NOMO-1 (cell line): ENCODE measurements around the gene UNKL.

Experiments
- DNase-seq, 2 experiments: peaks; one replicate each; lab custom pipeline; 2025; ENCODE audit not compliant: unreplicated experiment in 2 of 2; lab: John Stamatoyannopoulos, UW

Gene UNKL

GRCh38 chr16:1407753-1408152, 6.8 kb downstream of the UNKL start:
- DNase-seq: no peak

DNA sequence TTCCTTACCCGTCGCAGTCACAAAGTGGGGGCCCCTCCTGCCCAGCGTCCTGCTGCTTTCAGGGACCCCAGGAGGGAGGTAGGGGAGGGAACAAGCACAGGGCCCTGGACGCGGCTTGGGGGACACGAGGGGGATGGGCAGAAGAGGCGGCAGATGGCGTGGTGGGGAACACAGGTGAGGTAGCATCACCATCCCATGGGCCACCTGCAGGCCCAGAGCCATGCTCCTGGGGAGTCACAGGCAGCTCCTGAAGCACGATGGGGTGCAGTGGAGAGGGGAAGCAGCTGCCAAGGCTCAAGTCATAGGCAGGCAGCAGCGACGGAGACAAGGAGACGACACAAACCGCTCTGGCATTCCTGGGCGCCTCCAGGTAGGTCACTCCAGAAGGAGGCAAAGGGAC, 10.8 kb downstream of the UNKL start:
- DNase-seq: no peak

DNA sequence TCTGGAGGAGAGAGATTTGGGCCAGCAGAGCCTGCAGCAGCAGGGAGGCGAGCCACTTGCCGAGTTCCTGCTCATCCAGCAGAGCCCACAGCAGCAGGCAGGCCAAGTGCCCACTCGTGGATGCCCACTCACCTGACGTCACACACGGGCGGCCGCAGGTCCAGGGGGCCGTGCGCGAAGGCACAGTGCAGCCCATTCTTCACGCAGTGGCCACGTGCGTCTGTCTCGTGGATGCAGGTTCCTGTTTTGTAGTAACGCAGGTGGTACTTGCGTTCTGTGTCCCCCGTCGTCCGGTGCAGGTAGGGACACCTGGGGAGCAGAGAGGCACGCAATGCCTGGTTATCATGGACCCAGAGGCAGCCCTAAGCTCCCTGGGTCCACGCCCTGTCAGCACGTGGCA, 11.5 kb downstream of the UNKL start:
- no peak for DNase-seq

DNA sequence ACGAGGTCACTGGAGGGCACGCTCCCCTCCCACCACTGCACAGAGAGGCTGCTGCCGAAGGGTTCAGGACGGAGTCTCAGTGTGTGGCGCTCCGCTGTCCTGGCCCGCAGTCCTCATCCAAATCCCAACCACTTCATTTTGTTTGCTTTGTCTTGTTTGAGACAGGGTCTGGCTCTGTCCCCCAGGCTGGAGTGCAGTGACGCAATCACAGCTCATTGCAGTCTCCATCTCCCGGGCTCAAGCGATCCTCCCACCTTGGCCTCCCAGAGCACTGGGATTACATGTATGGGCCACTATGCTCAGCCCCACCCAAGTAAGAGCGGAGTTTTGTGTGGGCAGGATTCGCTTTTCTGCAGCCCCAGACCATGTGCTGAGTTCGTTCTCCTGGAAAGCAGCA, 12.7 kb downstream of the UNKL start:
- no peak for DNase-seq

- no peak for DNase-seq
Observed at GRCh38 chr16:1401061-1401757, 13.3 kb downstream of the UNKL start.

GRCh38 chr16:1398826-1399581, 15.5 kb downstream of the UNKL start:
- DNase-seq: no peak

DNA sequence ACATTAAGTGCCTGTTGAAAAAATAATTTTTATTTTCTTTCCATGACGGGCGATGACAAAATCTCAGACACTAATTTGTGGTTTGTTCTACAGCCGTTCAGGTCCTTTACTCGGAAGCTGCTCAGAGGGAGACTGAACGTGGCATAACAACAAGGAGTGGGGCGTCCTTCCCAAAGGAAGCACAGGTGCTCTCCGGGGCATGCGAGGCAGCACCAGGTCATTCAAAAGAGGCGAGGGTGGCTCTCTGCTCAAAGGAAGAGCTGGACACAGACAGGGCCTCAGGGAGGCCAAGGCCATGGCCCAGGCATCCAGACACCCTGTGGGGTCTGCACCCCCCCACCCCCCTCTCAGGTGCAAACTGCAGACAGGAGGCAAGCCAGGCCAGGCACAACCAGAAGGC, 16.2 kb downstream of the UNKL start:
- no peak for DNase-seq

- no peak for DNase-seq
Observed at GRCh38 chr16:1397779-1398178, 16.7 kb downstream of the UNKL start.

DNA sequence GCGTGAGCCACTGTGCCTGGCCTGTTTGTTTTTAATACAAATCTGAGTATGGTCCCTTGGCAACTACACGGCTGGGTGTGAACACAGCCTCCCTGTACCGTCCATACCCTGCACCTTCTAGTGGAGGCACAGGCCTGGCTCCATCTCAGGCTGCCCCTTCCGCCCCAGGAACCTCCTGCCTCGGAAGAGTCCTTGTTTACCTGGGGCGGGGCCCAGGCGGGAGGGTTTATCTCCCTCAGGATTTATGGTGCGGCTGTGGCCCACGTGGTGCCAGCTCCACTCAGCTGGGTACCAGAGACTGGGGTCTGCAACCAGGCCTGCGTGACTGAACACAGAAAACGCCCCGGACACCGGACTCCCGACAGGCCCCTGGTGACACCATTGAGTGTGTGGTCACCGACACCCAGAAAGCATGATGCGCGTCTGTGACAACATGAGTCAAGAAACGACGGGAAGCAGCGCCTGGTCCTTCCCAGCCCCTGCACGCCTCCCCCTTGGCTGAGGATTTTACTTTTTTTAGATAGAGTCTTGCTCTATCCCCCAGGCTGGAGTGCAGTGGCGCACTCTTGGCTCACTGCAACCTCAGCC, 19.0 kb downstream of the UNKL start:
- no peak for DNase-seq

- DNase-seq: no peak
Observed at GRCh38 chr16:1394367-1394951, 20.0 kb downstream of the UNKL start.

DNA sequence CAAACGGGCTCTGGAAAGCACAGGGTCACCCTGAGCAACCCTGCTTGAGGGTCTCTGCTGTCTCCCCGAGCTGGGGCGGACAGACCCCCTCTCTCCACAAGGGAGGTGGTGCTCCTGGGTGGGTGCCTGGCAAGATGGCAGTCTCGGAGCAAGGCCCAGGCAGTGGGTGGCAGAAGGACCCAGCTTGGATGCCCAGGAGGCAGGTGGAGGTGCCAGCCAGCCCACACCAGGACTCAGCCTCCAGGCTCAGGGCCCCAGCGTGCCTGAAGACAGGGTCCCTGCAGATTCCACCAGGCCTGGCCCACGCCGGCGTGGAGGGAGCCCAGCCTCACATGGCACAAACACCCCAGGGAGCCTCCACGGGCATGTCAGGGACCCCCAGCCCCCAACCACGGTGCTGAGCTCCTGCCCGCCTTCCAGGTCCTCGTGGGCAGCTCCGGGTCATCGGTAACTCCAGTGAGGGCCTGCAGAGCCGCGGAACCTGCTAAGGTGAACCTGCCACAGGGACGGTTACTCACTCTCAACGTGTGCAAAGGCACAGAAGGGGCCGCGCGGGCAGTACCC, 20.8 kb downstream of the UNKL start:
- no peak for DNase-seq

DNA sequence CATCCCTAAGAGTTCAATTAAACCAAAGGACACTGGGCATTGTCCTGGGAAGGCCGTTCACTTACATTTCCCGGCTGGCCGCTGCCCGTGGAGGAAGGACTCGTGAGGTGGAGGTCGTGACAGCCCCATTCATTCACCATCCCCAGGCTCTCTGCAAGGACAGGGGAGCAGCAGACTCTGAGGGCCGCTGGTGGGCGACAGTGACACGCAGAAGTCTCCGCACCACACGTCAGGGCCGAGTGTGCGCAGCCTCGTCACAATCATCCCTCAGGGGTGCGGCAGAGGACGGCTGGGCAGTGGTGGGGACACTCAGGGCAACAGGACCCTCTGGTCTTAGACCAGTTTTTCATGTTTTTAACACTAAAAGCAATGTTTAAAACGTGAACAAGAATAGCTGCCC, 21.7 kb downstream of the UNKL start:
- no peak for DNase-seq

GRCh38 chr16:1390239-1390779, 24.2 kb downstream of the UNKL start:
- no peak for DNase-seq

- DNase-seq: no peak
Observed at GRCh38 chr16:1389762-1390161, 24.7 kb downstream of the UNKL start.

DNA sequence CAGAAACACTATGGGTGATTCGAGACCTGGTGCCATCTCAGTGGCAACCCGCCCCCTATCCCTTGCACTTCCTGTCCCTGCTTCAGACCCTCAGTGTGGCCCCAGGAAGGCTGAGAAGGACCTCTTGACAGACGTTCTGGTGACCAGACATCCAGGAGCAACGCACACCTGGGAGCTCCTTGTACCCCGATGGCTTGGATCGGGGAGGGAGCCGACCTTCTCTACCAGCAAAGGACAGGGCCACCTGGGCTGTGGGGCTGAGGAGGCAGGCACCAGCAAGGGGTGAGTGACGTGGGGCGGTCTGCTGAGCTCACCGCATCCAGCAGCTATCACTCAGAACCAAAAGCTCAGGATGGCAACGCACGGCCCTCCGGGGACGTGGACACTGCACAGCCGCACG, 27.2 kb downstream of the UNKL start:
- DNase-seq: no peak

DNA sequence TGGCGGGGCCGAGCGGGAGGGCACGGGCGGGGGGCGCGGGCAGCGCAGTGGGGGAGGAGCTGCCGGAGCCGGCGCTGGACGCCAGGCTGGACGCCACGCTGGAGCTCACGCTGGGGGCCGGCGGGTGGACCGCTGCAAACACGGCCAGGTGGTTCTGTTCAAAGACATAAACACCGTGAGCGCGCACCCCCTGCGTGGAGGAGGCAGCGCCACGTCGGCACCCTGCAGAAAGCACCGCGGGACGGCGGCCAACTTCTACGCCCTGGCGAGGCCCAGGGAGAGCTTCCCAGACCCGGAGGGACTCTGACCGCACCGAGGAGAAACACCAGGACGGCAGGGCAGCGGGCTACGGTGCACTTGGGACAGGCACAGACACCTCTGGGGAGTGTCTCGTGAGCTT, 29.3 kb downstream of the UNKL start:
- no peak for DNase-seq

DNA sequence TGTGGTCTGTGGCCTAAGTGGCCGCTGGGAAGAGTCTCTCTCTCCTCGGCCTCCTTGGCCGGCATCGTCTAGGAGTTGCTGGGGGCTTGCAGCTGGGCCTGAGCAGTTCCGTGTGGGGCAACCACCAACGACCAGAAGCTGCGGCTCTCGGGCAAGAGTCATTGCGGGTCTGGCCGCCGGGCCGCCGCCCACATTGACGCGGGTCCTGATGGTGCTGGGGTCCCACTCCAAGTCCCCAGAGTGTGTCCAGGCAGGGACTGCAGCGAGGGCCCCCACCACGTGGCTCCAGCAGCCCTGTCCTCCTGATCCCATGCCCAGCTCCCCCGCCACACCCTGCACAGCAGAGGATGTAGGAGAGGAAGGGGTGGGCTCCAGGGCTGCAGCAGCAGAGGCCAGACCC, 30.9 kb downstream of the UNKL start:
- DNase-seq: no peak

DNA sequence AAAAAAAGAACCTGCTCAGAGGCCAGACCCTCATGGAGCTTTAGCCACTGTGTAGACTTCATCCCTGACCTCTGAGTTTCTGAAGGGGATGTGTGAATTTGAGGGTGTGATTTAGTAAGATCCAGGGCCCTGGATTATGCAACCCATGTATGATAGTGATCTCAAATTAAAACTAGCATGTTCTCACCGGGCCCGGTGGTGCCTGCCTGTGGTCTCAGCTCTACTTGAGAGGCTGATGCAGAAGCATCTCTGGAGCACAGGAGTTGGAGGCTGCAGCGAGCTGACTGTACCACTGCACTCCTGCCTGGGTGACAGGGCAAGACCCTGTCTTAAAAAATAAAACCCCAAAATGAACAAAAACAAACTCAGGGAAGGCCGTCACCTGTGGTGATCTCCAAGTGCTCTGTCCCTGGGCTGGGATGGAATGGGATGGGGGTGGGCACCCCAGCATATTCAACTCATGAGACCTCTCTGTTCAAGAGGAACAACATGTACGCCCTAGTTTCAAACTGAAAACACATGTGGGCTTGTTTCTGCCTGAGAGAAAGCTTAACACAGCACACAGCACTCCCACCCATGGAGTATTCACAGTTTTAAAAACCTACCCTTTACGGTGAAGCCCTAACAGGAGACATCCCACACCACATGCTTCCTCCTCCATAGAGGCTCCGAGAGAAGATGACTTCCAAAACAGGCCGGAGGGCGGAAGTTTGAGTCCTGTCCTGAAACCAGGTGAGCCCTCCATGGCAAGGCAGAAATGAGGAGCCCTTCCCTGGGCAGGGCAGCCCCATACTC, 32.7 kb downstream of the UNKL start:
- no peak for DNase-seq

GRCh38 chr16:1380195-1380594, 34.3 kb downstream of the UNKL start:
- no peak for DNase-seq

DNA sequence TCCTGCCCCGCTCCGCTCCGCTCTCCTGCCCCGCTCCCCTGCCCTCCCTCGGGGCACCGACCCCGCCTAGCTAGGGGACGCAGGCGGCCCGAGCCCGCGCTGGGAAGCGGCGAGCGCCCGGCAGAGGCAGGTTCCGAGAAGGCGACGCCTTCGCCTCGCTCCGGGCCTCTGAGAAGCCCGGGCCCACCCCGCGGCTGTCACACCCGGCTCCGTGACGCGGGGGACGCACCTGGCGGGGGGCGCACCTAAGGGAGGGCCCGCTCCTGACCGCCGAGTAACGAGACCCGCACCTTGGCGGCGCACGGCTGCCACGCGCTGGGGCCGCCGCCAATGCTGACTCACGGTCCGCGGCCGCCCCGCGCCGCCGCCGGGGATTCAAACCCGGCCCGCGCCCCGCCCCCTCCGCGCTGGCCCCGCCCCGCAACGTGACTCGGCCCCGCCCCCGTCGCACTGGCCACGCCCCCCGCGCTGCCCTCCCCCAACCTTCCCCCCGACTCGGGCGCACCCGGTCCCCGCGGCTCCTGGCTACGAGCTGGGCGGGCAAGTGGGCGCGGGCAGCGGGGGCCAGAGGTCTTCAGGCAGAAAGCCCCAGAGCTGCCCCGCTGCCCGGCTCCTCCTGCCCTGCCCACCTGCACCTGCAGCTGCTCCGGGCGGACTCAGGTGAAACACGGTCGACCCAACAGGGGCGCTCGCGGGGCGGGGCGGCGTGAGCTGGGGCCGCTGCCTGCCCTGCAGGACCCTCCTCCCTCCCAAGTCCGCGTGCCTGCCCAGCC, 35.0 kb downstream of the UNKL start:
- peak; percentile 6 to 47 for DNase-seq
